ENCODE results near the gene CLCA4.

GRCh38 chr1:86551305-86551704 is 4.4 kb downstream of the CLCA4 start:
- TF ChIP-seq CTCF (IDR thresholded peaks at IDR 0.05; ENCODE audit: low read depth, low read length) (no peak), EZH2phosphoT487 (IDR thresholded peaks at IDR 0.05; ENCODE audit: low read depth) (no peak)

Measured in OCI-LY3 (cell line).